ENCODE results near the gene GPR153. TPM values are rescaled to one million over a fixed set of nuclear protein-coding genes. Genes with fewer than 3 reads are reported as not detected.

The GPR153 gene
- total and polyA plus RNA-seq, 2 of the 13 experiments (the other 11 are each of a cell fraction or from before 2014, with no cell fraction given), result 0.22 to 0.31 TPM

DNA sequence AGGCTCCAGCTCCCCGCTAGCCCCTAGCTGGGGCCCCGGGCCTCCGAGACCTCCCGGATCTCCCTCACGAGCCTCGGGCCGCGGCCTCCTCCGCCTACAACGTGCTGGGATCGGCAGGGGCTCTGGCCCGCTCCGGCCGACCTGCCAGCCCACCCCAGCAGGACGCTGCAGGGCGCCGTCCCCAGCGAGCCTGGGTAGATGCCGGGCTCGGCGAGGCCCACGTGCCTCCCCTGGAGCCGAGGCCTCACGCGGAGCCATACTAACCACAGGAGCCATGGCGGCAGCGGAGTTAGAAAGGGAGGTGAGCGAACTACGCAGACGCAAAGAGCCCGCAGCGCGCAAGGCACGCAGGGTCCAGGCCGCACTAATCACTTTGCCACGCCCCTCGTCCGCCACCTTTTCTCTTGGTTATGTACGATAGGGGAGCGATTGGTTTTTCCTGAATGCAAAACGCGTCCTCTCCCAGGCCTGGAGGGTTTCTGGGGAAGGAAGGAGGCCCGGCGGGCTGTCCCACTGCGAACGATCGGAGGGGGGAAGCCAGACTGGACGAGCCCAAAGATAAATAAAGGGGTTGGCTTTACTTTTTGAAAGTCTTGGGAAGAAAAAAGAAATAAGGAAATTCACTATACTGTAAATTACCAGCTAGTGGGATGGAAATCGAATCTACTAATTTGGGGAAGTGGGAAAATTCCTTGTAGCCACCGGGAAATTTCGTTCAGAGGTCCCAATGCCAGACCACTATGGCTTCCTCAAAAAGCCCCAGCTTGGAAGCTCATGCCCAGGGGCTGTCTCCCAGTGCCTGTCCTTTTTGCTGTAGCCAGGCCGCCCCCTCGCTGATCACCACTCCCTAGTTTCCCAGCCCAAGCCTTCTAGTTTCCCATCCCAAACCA lies 61.4 kb downstream of the GPR153 start, which contains the start of gene RPL22 (continued):
- TF ChIP-seq ZNF570 (CRISPR knock-in tag; IDR thresholded peaks at IDR 0.05; ENCODE audit: borderline replicate concordance), result 0 out of 2 replicates have a peak, but pooled peaks have one; percentile 71
- peak; percentile 43; the same call in 1 of the 2 replicates for TF ChIP-seq ONECUT2 (CRISPR knock-in tag; IDR thresholded peaks at IDR 0.05)
- TF ChIP-seq SOX13 (IDR thresholded peaks at IDR 0.05), result no peak
- TF ChIP-seq SOX13 (CRISPR knock-in tag; conservative IDR thresholded peaks at IDR 0.05 in 1 of 2, IDR thresholded peaks at IDR 0.05 in 1 of 2), result peak in 1 of 2 experiments; percentile 51; a peak in 2 of 4 replicates
- TF ChIP-seq TEAD3 (CRISPR knock-in tag; optimal IDR thresholded peaks at IDR 0.05; ENCODE audit: borderline replicate concordance), result peak; percentile 89
- TF ChIP-seq, protein P1, sequence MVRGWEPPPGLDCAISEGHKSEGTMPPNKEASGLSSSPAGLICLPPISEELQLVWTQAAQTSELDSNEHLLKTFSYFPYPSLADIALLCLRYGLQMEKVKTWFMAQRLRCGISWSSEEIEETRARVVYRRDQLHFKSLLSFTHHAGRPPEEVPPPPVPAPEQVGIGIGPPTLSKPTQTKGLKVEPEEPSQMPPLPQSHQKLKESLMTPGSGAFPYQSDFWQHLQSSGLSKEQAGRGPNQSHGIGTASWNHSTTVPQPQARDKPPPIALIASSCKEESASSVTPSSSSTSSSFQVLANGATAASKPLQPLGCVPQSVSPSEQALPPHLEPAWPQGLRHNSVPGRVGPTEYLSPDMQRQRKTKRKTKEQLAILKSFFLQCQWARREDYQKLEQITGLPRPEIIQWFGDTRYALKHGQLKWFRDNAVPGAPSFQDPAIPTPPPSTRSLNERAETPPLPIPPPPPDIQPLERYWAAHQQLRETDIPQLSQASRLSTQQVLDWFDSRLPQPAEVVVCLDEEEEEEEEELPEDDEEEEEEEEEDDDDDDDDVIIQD (CRISPR knock-in tag; IDR thresholded peaks at IDR 0.05; ENCODE audit: low read depth), result peak; percentile 60; the same call in 1 of the 2 replicates
- TF ChIP-seq ZBTB20 (CRISPR knock-in tag; IDR thresholded peaks at IDR 0.05; ENCODE audit: borderline replicate concordance, low read depth), result peak; percentile 75; the same call in 1 of the 2 replicates
- TF ChIP-seq, protein P2, sequence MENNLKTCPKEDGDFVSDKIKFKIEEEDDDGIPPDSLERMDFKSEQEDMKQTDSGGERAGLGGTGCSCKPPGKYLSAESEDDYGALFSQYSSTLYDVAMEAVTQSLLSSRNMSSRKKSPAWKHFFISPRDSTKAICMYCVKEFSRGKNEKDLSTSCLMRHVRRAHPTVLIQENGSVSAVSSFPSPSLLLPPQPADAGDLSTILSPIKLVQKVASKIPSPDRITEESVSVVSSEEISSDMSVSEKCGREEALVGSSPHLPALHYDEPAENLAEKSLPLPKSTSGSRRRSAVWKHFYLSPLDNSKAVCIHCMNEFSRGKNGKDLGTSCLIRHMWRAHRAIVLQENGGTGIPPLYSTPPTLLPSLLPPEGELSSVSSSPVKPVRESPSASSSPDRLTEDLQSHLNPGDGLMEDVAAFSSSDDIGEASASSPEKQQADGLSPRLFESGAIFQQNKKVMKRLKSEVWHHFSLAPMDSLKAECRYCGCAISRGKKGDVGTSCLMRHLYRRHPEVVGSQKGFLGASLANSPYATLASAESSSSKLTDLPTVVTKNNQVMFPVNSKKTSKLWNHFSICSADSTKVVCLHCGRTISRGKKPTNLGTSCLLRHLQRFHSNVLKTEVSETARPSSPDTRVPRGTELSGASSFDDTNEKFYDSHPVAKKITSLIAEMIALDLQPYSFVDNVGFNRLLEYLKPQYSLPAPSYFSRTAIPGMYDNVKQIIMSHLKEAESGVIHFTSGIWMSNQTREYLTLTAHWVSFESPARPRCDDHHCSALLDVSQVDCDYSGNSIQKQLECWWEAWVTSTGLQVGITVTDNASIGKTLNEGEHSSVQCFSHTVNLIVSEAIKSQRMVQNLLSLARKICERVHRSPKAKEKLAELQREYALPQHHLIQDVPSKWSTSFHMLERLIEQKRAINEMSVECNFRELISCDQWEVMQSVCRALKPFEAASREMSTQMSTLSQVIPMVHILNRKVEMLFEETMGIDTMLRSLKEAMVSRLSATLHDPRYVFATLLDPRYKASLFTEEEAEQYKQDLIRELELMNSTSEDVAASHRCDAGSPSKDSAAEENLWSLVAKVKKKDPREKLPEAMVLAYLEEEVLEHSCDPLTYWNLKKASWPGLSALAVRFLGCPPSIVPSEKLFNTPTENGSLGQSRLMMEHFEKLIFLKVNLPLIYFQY (CRISPR knock-in tag; IDR thresholded peaks at IDR 0.05; ENCODE audit: borderline replicate concordance), result no peak
- peak; percentile 66; the same call in 1 of the 2 replicates for TF ChIP-seq ZNF713 (CRISPR knock-in tag; IDR thresholded peaks at IDR 0.05)
- TF ChIP-seq SUZ12 (IDR thresholded peaks at IDR 0.05; ENCODE audit: low read depth, low read length), result no peak
- TF ChIP-seq CBX2 (IDR thresholded peaks at IDR 0.05; ENCODE audit: low read depth, low read length), result no peak
- TF ChIP-seq CBX2 (CRISPR knock-in tag; IDR thresholded peaks at IDR 0.05; ENCODE audit: low read depth), result no peak
- TF ChIP-seq ZNF33B (CRISPR knock-in tag; IDR thresholded peaks at IDR 0.05), result no peak; the same call in 1 of the 2 replicates
- TF ChIP-seq MTA1 (CRISPR knock-in tag; IDR thresholded peaks at IDR 0.05; ENCODE audit: borderline replicate concordance), result peak; percentile 78; the same call in 1 of the 2 replicates
- peak; percentile 89; the same call in 1 of the 2 replicates for TF ChIP-seq ZSCAN21 (CRISPR knock-in tag; IDR thresholded peaks at IDR 0.05; ENCODE audit: borderline replicate concordance)
- TF ChIP-seq ZNF20 (CRISPR knock-in tag; IDR thresholded peaks at IDR 0.05), result no peak
- TF ChIP-seq, protein P3, sequence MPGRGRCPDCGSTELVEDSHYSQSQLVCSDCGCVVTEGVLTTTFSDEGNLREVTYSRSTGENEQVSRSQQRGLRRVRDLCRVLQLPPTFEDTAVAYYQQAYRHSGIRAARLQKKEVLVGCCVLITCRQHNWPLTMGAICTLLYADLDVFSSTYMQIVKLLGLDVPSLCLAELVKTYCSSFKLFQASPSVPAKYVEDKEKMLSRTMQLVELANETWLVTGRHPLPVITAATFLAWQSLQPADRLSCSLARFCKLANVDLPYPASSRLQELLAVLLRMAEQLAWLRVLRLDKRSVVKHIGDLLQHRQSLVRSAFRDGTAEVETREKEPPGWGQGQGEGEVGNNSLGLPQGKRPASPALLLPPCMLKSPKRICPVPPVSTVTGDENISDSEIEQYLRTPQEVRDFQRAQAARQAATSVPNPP (CRISPR knock-in tag; IDR thresholded peaks at IDR 0.05), result peak; percentile 76; the same call in 1 of the 2 replicates
- peak; percentile 91 for TF ChIP-seq MIXL1 (CRISPR knock-in tag; IDR thresholded peaks at IDR 0.05)
- TF ChIP-seq, protein P4, sequence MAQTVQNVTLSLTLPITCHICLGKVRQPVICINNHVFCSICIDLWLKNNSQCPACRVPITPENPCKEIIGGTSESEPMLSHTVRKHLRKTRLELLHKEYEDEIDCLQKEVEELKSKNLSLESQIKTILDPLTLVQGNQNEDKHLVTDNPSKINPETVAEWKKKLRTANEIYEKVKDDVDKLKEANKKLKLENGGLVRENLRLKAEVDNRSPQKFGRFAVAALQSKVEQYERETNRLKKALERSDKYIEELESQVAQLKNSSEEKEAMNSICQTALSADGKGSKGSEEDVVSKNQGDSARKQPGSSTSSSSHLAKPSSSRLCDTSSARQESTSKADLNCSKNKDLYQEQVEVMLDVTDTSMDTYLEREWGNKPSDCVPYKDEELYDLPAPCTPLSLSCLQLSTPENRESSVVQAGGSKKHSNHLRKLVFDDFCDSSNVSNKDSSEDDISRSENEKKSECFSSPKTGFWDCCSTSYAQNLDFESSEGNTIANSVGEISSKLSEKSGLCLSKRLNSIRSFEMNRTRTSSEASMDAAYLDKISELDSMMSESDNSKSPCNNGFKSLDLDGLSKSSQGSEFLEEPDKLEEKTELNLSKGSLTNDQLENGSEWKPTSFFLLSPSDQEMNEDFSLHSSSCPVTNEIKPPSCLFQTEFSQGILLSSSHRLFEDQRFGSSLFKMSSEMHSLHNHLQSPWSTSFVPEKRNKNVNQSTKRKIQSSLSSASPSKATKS (CRISPR knock-in tag; IDR thresholded peaks at IDR 0.05), result no peak
- TF ChIP-seq SAP130 (CRISPR knock-in tag; IDR thresholded peaks at IDR 0.05; ENCODE audit: low read depth), result peak; percentile 95

Measured in HepG2 (cell line).